Liver (tissue), 9 donors: ENCODE data around the gene TACR1. TPM values are rescaled to one million over a fixed set of nuclear protein-coding genes. Genes with fewer than 3 reads are reported as not detected.
"Not testable (repeated sequence)": the region's sequence is repeated elsewhere in the genome, so short reads cannot be mapped to it uniquely, and the experiment has no call there.

ENCODE experiments used
- DNase-seq: peaks from one replicate; pipeline ENCODE4 v3.0.0-alpha.2; 2017; ENCODE audit warnings: low spot score
- H3K27ac ChIP-seq, 2 donors: one replicate each; pipeline ENCODE4 v1.7.0; 2013; ENCODE audit warnings: inconsistent platforms in 2 of 2, low read length in 2 of 2, control low read depth in 1 of 2, low read depth in 1 of 2, mild to moderate bottlenecking in 1 of 2
- H3K27me3 ChIP-seq, 4 donors: one replicate each; pipeline versions ENCODE4 v1.6.1 to v1.7.0; 2013; ENCODE audit warnings: low read length in 3 of 4, inconsistent platforms in 1 of 4, mild to moderate bottlenecking in 1 of 4, moderate library complexity in 1 of 4; ENCODE audit not compliant: control insufficient read depth in 4 of 4, insufficient read depth in 4 of 4
- H3K36me3 ChIP-seq, 4 donors: one replicate each; pipeline versions ENCODE4 v1.6.1 to v1.7.0; 2013; ENCODE audit warnings: low read length in 3 of 4, mild to moderate bottlenecking in 3 of 4, low read depth in 1 of 4, moderate library complexity in 1 of 4; ENCODE audit not compliant: control insufficient read depth in 4 of 4, insufficient read depth in 3 of 4
- H3K4me1 ChIP-seq, 4 donors: one replicate each; pipeline versions ENCODE4 v1.6.1 to v1.7.0; 2013; ENCODE audit warnings: low read length in 3 of 4, mild to moderate bottlenecking in 3 of 4, moderate library complexity in 1 of 4; ENCODE audit not compliant: control insufficient read depth in 4 of 4, insufficient read depth in 4 of 4
- H3K4me3 ChIP-seq, 3 donors: one replicate each; pipeline versions ENCODE4 v1.6.1 to v1.7.0; 2013; ENCODE audit warnings: low read length in 3 of 3, control low read depth in 1 of 3, low read depth in 1 of 3, mild to moderate bottlenecking in 1 of 3
- H3K9ac ChIP-seq, 2 donors: one replicate each; pipeline ENCODE4 v1.7.0; 2013; ENCODE audit warnings: low read length in 2 of 2, mild to moderate bottlenecking in 2 of 2, moderate library complexity in 2 of 2, control low read depth in 1 of 2, low read depth in 1 of 2
- H3K9me3 ChIP-seq, 4 donors: one replicate each; pipeline versions ENCODE4 v1.6.1 to v1.7.0; 2013; ENCODE audit warnings: low read length in 3 of 4; ENCODE audit not compliant: control insufficient read depth in 4 of 4
- CTCF ChIP-seq: fragments of 150-350 bp; IDR thresholded peaks from 2 replicates; pipeline ENCODE4 v1.5.1; 2017; ENCODE audit warnings: improper control_type of control experiment, low read depth, low read length; ENCODE audit not compliant: missing input control
- HNF4A ChIP-seq, 2 donors: conservative IDR thresholded peaks; 2 replicates each; pipeline ENCODE4 v1.6.1; 2016; ENCODE audit warnings: antibody characterized with exemption in 2 of 2, mild to moderate bottlenecking in 2 of 2
- MAX ChIP-seq: IDR thresholded peaks from 2 replicates; pipeline ENCODE4 v1.6.1; 2016; ENCODE audit warnings: antibody characterized with exemption
- NR2F2 ChIP-seq: IDR thresholded peaks from 2 replicates; pipeline ENCODE4 v1.6.1; 2016; ENCODE audit warnings: antibody characterized with exemption
- RXRA ChIP-seq, 2 donors: IDR thresholded peaks; 2 replicates each; pipeline ENCODE4 v1.6.1; 2017 to 2018; ENCODE audit warnings: antibody characterized with exemption in 2 of 2, mild to moderate bottlenecking in 1 of 2
- YY1 ChIP-seq: IDR thresholded peaks from 2 replicates; pipeline ENCODE4 v1.6.1; 2016; ENCODE audit warnings: antibody characterized with exemption, mild to moderate bottlenecking
- ZBTB33 ChIP-seq: IDR thresholded peaks from 2 replicates; pipeline ENCODE4 v1.6.1; 2016; ENCODE audit warnings: antibody characterized with exemption
- WGBS: extraction: QIAGEN DNeasy Blood & Tissue Kit; methylation state at CpG from one replicate; pipeline ENCODE4 v1.1.7; 2013; 5-methylcytosine and 5-hydroxymethylcytosine counted together
- polyA plus RNA-seq, 2 donors: library from polyadenylated mRNA; stranded (reverse) in 1 of 2; unstranded in 1 of 2; fragments of 200-250 nt in 1 of 2; fragments of >200 nt in 1 of 2; fragmentation: Nextera tagmentation in 1 of 2; extraction: Ambion mirVana in 1 of 2; gene quantifications; one replicate each; pipeline versions ENCODE4 v1.2.1 to v1.2.3, GENCODE V29; 2013 to 2015
- total RNA-seq, 2 donors: library from RNA; depleted of rRNA; stranded (reverse); fragments of >200 nt; gene quantifications; one replicate each; pipeline ENCODE4 v1.2.3, GENCODE V29; 2014
- TF ChIP-seq, protein P1 (sequence below): IDR thresholded peaks from 2 replicates; pipeline ENCODE4 v1.6.1; 2016; ENCODE audit warnings: antibody characterized with exemption, mild to moderate bottlenecking
- TF ChIP-seq, protein P2 (sequence below): IDR thresholded peaks from 2 replicates; pipeline ENCODE4 v1.6.1; 2016; ENCODE audit warnings: antibody characterized with exemption
- donor health status: healthy.
- donor health status: healthy.
- donor health status: healthy.
- donor health status: healthy.
- donor health status: healthy.

TACR1 gene
- total and polyA plus RNA-seq, 4 donors: 0.02 to 0.84 (median 0.14) TPM; not detected in 1

DNA sequence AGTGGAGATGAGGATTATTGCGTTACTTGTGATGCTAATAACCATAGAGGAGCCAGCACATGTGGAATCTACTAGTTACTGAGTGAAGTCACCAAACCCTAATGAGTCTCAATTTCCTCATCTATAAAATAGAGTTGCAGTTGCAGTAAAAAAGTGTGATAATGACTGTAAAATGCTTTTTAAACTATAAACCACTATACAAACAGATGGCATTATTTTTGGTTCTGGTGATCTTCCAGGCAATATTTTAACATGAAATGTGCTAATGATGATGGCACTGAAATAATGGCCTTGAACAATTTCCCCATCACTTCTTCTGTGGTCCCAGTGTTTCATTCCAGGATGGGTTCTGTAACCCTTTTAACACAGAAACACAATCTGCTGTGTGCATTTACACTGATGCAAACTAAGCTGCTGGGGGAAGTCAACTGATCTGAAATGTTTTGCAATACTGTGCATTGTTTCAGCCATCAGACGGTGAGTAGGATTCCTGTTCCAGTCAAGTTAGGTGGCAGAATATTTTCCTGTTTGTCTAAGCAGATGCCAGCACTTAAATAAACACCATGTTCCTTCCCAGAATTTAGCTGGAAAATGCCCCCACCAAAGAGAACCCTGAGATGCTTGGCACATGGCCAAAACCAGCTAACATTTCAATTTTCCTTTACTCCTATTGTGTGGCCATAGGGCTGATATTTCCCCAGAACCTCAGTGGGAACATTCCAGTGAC lies 52.6 kb downstream of the TACR1 start:
- H3K9me3 ChIP-seq: no peaks in the 10 kb centered on the region

DNA sequence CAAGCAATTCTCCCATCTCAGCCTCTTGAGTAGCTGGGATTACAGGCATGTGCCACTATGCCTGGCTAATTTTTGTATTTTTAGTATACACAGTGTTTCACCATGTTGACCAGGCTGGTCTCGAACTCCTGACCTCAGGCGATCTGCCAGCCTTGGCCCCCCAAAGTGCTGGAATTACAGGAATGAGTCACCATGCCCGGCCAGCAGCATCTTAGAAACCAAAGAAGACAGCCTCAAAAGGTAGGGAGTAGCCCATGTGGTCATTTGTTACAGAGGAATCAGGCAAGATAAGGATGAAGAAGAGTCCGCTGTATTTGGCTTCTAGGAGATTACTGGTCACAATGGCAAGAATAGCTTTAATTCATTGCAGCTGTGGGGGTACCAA lies 53.1 kb downstream of the TACR1 start:
- not testable (repeated sequence) for H3K27ac ChIP-seq, H3K4me1 ChIP-seq, H3K4me3 ChIP-seq, DNase-seq, H3K9ac ChIP-seq, H3K36me3 ChIP-seq, H3K9me3 ChIP-seq, H3K27me3 ChIP-seq
- 92% methylated on average over 4 of the region's 4 CpGs for WGBS

More for the DNA sequence above, 52.6 kb downstream of the TACR1 start:
- H3K9ac ChIP-seq: no peak overlapping the region
- H3K27me3 ChIP-seq: peaks cover 0 to 1% (median 0%) of the 10 kb centered on the region in 4 donors
- 72% methylated on average over 2 of the region's 2 CpGs for WGBS
- no peaks in the 10 kb centered on the region for H3K4me1 ChIP-seq
- no peak for DNase-seq
- H3K36me3 ChIP-seq: no peaks in the 10 kb centered on the region
- no peak overlapping the region for H3K27ac ChIP-seq
- TF ChIP-seq CTCF (no peak), MAX (no peak), ZBTB33 (no peak), YY1 (no peak), NR2F2 (no peak), RXRA (IDR thresholded peaks at IDR 0.05) (no peak), HNF4A (conservative IDR thresholded peaks at IDR 0.05) (no peak)
- TF ChIP-seq, protein P1, sequence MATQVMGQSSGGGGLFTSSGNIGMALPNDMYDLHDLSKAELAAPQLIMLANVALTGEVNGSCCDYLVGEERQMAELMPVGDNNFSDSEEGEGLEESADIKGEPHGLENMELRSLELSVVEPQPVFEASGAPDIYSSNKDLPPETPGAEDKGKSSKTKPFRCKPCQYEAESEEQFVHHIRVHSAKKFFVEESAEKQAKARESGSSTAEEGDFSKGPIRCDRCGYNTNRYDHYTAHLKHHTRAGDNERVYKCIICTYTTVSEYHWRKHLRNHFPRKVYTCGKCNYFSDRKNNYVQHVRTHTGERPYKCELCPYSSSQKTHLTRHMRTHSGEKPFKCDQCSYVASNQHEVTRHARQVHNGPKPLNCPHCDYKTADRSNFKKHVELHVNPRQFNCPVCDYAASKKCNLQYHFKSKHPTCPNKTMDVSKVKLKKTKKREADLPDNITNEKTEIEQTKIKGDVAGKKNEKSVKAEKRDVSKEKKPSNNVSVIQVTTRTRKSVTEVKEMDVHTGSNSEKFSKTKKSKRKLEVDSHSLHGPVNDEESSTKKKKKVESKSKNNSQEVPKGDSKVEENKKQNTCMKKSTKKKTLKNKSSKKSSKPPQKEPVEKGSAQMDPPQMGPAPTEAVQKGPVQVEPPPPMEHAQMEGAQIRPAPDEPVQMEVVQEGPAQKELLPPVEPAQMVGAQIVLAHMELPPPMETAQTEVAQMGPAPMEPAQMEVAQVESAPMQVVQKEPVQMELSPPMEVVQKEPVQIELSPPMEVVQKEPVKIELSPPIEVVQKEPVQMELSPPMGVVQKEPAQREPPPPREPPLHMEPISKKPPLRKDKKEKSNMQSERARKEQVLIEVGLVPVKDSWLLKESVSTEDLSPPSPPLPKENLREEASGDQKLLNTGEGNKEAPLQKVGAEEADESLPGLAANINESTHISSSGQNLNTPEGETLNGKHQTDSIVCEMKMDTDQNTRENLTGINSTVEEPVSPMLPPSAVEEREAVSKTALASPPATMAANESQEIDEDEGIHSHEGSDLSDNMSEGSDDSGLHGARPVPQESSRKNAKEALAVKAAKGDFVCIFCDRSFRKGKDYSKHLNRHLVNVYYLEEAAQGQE: no peak
- TF ChIP-seq, protein P2, sequence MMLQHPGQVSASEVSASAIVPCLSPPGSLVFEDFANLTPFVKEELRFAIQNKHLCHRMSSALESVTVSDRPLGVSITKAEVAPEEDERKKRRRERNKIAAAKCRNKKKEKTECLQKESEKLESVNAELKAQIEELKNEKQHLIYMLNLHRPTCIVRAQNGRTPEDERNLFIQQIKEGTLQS: no peak
- no peak overlapping the region for H3K4me3 ChIP-seq
